Activated T-helper 9 cell treated with anti-CD3 and anti-CD28 coated beads, Interleukin-2, amount 50 U/mL, for 16 hours (primary cell): Measurements from ENCODE around the gene CGB8.
"Not testable (repeated sequence)": the region's sequence is repeated elsewhere in the genome, so short reads cannot be mapped to it uniquely, and the experiment has no call there.

ENCODE experiments used
- DNase-seq: peaks from one replicate; pipeline ENCODE4 v3.0.0-alpha.2; 2020; ENCODE audit warnings: low read depth

The CGB8 gene

DNA sequence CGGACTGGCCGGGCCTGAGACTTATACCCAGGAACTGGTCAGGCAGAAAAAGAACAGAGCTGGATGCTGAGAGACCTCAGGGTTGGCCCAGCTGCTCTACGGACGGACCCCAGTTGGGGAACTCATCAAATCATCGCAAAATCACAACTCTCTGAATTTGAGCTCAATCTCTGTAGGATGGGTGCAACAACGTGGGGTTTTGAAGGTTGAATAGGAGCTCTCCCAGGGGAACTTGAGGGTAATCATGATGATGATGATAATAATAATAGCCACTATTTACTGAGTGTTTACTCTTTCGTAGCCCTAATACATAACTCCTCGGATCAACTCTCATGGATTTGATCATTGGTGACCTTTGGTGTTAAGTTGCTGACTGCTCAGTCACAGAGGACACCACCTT is 18.6 kb downstream of the CGB8 start:
- not testable (repeated sequence) for DNase-seq

DNA sequence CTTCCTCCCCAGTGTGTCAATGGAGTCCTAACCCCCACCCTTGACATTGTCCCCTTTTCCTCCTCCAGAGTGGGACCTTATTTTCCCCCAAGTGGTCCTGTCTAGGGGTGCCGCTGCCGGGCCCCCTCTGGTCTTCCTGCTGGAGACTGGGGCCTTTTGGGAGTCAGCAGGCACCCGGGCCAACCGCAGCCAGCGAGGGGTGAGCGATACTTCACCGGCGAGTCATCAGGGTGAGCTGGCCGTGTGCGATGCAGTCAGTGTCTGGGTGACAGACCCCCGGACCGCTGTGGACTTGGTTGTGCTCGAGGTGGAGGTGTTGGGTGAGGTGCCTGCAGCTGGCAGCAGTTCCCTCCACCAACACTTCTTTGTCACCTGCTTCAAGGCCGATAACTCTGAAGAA is 19.2 kb downstream of the CGB8 start:
- DNase-seq, result not testable (repeated sequence)

DNA sequence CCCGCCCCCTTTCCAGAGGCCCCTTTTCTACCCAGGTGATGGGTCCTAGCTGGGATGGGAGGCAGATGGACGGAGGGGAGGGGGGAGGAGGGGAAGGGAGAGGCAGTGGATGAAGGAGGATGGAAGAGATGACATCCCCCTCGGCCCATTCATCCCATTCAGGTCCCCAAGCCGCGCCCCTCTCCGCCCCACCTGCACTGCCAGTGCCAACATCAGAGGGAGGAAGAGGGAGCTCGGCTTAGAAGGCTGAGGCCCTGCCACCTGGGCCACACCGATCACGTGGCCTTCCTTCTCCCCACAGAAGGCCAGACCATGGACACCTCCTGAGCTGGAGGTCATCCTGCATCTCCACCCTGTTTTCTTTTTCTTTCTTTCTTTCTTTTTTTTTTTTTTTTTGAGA is 20.2 kb downstream of the CGB8 start:
- DNase-seq, result not testable (repeated sequence)

DNA sequence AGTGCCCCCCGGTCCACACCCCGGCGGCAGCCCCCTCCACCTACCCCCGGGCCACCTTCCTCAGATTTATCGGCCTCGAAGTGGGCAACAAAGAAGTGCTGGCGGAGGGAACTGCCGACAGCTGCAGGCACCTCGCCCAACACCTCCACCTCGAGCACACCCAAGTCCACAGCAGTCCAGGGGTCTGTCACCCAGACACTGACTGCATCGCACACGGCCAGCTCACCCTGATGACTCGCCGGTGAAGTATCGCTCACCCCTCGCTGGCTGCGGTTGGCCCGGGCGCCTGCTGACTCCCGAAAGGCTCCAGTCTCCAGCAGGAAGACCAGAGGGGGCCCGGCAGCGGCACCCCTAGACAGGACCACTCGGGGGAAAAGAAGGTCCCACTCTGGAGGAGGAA is 23.3 kb downstream of the CGB8 start:
- not testable (repeated sequence) for DNase-seq

DNA sequence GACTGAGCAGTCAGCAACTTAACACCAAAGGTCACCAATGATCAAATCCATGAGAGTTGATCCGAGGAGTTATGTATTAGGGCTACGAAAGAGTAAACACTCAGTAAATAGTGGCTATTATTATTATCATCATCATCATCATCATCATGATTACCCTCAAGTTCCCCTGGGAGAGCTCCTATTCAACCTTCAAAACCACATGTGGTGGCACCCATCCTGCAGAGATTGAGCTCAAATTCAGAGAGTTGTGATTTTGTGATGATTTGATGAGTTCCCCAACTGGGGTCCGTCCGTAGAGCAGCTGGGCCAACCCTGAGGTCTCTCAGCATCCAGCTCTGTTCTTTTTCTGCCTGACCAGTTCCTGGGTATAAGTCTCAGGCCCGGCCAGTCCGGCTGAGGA is 23.8 kb downstream of the CGB8 start:
- not testable (repeated sequence) for DNase-seq

DNA sequence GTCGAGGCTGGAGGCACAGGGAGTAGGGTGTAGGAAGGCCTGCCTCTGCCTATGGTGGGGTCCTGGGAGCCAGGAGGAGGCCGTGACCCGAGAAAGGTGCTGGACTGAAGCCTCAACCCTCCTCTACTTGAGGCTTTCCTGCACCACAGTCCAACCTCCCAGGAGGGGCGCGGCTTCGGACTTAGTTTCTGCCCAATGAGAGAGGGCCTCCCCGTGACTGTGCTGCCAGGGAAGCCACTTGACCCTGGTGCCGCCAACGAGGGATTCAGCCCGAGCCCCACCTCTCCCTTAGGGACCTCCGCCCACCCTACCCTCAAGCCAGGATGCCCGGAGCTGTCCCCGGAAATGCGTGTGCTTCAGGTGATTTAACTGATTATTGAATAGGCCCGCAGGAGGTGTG is 24.7 kb downstream of the CGB8 start, which contains the start of gene CGB3:
TSS of gene CGB3 (minus strand) at position 101 of the 400 bp plus-strand sequence. CDS start 362 bp downstream, outside the sequence.
- DNase-seq, result not testable (repeated sequence)

DNA sequence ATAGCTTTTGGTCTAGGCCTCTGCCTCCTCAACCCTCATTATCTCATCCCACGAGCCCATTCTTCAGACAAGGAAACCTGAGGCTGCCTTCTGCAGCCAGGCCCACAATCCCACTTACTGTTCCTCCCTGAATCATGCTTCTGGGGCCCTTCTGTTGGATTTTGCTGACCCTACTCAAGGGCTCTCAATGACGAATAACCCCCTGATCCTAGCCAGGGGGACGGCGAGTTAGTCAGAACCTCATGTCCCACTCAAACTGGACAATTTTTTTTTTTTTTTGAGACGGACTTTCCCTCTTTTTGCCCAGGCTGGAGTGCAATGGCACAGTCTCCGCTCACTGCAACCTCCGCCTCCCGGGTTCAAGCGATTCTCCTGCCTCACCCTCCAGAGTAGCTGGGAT is 26.8 kb downstream of the CGB8 start:
- DNase-seq, result no peak

DNA sequence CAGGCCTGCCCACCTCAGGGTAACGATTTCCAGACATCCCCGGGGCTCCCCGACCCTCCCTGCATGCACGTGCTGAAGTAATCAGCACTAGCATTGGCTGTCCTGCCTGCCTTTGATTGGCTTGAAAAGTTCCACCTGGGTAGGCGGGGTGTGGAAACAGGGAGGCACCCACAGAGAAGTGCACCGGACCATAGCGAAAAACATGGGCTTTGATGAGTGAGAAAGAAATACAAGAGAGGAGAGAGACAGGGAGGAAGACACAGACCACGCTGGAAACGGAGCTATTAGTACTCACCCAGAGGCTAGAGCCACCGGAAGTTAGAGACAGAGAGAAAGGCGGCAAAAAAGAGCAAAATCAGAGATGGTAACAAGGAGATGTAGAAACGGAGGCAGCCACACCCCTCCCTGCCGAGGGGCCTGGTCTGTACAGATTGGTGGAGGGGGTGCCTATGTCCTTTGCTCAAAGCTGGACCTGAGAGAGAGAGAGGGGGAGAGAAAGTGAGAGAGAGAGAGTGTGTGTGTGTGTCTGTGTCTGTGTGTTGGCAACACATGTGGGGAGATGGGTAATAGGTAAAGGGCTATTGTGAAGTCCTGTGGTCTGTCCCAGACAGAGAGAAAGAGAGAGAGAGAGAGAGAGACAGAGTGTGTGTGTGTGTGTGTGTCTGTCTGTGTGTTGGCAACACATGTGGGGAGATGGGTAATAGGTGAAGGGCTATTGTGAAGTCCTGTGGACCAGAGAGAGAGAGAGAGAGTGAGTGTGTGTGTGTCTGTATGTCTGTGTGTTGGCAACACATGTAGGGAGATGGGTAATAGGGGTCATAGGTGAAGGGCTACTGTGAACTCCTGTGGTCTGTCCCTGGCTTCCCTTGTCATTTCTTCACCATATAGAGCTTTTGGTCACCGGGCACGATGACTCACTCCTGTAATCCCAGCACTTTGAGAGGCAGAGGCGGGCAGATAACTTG is 27.7 kb downstream of the CGB8 start:
- no peak for DNase-seq

DNA sequence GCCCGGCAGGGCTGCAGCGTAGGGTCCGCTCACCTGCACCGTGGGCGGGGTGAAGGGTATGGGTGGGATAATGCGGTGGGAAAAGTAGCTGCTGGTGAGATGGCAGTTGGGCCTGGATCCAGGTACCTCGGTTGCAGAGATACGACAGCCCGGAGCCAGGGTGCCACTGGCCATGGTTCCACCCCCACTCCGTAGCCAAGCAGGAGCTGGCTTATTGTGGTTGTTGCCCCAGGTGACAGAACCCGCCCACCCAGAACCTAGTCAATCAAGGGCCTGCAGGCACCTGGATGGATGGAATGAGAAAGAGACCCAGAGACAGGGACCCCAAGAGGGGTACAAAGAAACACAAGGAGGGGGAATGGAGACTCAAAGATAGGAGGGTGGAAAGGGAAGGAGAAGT is 28.6 kb downstream of the CGB8 start:
- DNase-seq, result no peak

DNA sequence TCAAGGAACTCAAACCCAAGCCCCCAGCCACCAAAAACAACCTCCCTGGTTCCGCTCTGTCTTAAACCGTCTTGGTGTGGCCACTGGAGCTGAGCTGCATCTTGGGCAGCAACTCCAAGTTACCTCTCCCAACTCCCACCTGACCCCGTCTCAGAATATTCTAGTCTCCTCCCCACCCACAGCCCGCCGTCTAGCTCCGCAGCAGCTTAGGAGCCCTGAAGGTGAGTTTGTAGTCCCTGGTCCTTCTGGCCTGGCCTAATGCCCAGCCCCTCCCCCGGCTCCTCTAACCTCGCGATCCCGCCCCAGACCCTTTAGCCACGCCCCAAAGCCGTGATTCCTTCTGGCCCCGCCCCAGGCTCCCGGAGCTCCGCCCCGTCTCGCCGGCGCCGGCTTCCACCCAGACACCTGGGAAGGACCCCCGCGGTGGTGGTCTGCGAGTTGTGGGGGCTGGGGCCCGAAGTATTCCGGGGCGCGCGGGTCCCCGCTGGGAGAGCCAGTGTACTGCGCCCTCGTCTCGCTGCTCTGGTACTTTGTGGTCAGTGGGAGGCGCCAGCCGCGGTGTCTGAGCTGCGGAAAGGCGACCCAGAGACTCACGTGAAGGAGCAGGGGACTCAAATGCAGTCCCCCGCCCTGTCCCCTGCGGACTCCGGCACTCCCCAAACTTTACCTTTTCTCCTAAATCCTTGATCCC is 29.5 kb downstream of the CGB8 start:
- peak; percentile 47 for DNase-seq

DNA sequence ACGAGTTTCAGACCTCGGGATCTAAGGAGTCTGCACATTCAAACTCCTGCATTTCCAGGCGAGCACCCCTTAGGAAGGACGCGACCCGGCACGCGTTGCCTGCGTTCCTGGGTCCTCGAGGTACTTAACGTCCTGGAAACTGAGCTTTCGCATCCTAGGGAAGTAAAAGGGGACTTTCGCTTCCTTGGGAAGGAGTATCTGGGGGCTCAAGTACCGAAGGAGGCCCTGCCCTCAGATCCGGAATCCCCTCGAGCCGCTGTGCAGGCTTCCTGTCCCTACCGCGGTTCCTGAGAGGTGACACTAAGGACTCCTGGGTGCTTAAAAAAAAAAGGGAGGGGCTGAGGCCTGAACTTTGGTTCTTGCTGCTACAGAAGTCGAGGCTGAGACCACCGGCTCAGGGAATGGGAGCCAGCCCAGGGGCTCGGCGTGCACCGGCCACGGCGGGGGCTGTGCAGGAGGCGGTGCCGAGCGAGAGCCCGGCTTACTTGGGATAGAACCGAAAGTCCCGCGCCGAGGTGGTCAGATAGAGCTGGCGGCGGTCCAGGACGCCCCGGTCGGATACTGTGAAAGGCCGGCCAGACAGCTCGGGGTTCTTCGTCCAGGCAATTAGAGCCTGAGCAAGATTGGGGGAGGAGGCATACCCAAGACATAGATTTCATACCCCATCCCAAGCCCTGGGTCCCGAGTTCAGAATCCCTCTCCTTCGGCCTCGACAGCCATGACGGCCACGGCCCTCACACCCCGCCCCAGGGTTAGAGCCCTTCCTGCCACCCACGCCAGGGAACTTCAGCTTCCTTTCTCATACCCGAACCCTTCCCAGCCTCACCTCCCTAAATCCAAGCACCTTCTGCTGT is 30.3 kb downstream of the CGB8 start:
- DNase-seq, result not testable (repeated sequence)

DNA sequence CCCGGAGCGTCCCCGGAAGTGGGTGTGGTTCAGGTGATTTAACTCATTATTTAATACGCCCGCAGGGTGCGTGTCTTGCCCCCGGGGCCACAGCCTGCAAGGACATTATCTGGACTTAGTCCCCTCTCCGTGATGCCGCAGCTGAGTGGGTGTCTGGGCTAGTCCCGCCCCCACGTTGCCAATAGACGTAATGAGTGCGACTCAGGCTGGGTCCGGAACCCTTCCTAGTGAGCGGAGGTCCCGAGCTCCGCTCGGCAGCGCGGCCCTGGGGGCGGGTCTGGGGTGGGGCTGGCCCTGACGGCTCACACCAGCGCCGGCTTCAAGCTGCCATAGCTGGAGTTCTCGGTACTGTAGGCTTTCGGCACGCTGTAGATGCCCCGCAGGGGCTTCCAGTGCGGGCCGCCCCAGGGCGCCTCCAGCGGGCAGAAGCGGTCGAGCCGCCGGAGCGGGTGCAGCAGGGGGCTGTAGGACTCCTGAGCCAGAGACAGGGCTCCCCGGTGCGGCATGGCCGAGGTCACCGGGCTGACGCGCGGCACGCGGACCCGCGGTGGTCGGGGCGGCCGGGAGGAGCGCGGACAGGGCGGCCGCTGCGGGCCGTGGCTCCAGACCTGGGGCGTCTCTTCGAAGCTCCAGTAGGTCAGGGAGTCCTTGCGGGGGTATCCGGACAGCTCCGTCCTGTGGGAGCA is 31.1 kb downstream of the CGB8 start:
- DNase-seq, result peak; percentile 45

DNA sequence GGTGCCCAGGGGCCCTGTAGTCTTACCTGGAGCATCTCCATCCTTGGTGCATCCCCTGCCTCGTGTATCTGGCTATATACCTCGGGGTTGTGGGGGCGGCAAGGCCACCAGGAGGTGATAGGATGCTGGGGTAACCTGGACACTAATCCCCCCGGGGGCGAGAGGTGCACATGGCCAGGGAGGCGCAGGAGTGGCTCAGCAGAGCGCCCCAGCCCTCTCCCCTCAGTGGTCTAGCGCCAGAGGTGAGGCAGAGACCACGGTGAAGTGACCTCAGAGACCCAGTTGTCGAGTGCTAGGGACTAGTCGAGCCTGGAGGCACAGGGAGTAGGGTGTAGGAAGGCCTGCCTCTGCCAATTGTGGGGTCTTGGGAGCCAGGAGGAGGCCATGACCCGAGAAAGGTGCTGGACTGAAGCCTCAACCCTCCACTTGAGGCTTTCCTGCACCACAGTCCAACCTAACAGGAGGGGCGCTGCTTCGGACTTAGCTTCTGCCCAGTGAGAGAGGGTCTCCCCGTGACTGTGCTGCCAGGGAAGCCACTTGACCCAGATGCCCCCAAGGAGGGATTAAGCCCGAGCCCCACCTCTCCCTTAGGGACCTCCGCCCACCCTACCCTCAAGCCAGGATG is 31.8 kb downstream of the CGB8 start, which contains the start of gene LHB:
TSS of gene LHB (minus strand) at position 51 of the 625 bp plus-strand sequence. CDS start at position 41, 10 bp downstream.
- no peak for DNase-seq

DNA sequence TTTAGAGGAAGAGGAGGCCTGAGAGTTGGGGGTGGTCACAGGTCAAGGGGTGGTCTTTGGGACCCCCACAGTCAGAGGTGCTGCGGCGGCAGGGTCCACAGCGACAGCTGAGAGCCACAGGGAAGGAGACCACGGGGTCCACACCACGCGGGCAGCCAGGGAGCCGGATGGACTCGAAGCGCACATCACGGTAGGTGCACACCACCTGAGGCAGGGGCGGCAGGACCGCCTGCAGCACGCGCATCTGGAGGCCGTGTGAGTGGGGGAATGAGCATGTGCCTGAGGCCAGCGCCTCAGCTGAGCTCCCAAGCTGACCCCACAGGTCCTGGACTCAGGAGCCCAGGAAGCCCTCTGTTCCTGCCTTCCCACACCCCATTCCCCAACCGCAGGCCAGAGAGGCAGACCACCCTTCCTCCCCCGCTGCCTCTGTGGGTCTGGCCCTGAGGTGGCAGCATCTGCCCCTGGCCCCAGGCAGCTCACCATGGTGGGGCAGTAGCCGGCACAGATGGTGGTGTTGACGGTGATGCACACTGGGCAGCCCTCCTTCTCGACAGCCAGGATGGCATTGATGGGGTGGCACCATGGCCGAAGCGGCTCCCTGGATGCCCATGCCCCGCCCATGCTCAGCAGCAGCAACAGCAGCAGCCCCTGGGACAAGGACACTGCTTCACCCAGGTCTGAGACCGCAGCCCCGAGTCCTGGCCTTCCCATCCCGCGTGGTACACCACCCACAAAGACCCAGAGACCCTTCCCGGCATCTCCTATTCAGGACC is 32.7 kb downstream of the CGB8 start:
- DNase-seq, result no peak

DNA sequence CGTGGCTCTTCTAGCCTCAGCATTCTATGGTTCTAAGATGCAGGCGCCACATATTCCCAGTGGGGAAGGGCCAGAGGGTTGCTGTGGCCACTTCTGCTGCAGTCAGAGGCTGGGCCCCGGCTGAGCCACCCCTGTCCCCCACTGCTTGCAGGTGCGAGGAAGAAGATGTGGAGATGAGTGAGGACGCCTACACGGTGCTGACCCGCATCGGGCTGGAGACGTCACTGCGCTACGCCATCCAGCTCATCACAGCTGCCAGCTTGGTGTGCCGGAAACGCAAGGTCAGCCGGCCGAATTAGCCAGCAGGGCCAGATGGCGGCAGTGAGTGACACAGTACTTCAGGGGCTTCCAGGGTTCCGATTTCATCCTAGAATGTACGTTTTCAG is 34.0 kb downstream of the CGB8 start:
- no peak for DNase-seq

DNA sequence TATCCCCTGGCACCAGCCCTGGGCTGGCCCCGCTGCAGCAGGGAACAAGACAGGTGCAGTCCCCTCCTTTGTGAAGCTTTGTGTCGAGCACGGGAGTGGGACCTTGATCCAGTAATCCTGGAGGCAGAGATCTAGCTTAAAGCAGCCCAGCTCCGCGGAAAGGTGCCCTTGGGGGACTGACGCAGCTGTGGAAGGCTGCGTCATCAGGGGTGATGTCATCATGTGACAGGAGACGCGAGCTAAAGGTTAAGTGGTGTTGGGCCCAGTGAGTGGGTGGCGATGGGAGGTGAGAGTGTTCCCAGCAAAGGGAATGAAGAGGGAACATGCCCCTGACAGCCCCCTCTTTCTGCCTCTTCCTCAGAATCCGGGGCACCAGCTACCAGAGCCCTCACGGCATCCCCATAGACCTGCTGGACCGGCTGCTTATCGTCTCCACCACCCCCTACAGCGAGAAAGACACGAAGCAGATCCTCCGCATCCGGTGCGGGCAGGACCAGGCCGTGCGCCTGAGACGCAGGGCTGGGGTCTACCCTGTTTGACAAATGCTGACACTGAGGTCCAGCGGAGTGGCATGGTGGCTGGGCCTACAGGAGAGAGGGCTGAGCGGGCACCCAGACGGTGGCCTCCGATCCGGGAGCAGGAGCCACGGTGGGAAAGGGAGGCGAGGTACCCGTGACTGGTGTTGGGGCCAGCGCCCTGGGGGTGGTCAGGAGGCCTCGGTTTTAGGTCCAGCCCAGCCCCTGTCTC is 34.6 kb downstream of the CGB8 start:
- DNase-seq, result no peak

DNA sequence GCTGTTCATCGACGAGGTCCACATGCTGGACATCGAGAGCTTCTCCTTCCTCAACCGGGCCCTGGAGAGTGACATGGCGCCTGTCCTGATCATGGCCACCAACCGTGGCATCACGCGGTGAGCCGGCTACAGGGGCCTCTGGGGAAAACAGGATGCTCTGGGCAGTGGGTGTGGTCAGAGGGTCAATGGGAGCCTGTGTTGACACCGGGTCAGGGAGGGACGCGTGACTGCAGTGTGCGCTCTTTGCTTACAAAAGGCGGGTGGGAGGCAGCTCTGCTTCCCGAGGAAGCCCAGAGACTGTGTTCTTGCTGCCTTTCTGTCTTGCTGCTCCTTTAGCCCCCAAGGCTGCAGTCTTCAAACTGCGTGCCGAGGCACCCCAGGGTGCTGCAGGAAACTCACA is 37.7 kb downstream of the CGB8 start:
- DNase-seq, result no peak

DNA sequence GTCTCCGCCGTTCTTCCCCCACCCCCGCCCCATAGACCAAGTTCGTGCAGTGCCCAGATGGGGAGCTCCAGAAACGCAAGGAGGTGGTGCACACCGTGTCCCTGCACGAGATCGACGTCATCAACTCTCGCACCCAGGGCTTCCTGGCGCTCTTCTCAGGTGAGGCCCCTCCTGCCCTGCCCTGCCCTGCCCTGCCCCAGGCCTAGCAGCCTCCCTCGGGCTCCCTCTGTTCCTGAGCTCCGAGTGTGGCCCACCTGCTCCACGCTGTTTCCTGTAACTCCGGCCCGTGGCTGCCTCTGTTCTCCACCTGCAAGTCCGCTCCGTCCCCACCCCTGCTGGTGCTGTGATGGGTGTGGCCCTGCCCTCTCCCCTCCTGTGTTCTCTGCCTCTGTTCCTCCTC is 38.5 kb downstream of the CGB8 start:
- DNase-seq, result no peak

DNA sequence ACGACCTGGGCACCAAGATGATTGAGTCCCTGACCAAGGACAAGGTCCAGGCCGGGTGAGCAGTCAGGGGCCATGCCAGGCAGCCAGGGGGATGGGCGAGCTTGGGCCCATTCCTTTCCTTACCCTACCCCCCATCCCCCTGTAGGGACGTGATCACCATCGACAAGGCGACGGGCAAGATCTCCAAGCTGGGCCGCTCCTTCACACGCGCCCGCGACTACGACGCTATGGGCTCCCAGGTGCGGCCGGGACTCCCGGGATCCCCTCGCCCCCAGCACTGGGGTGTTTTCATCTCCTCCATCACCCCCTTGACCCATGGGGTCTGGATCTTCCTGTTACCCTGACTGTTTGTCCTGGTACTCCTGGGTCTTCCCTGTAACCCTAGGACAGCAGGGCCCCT is 39.1 kb downstream of the CGB8 start:
- DNase-seq, result no peak
